GM18520 (cell line): ENCODE data around the gene AURKB.
"Not testable (repeated sequence)": the region's sequence is repeated elsewhere in the genome, so short reads cannot be mapped to it uniquely, and the experiment has no call there.

Experiments
- ATAC-seq: cut with Tn5 transposase; IDR thresholded peaks from one replicate; pipeline ENCODE4 v1.9.1; 2021; ENCODE audit not compliant: unreplicated experiment

The AURKB gene

GRCh38 chr17:8225813-8226535 lies 15.6 kb upstream of the AURKB start:
- ATAC-seq, result no peak

- ATAC-seq, result no peak
These were observed 14.8 kb upstream of the AURKB start for GRCh38 chr17:8224891-8225812.

- no peak for ATAC-seq
These were observed 13.2 kb upstream of the AURKB start for GRCh38 chr17:8223356-8224126.

- ATAC-seq, result peak; percentile 25
These were observed 12.4 kb upstream of the AURKB start for GRCh38 chr17:8222630-8223355.

GRCh38 chr17:8222380-8222629 lies 11.9 kb upstream of the AURKB start:
- ATAC-seq, result peak; percentile 20

- ATAC-seq, result peak; percentile 38
These were observed 11.4 kb upstream of the AURKB start for GRCh38 chr17:8221663-8222379.

- ATAC-seq, result no peak
These were observed 10.6 kb upstream of the AURKB start for GRCh38 chr17:8220783-8221662.

- ATAC-seq, result not testable (repeated sequence)
These were observed 3.6 kb upstream of the AURKB start for GRCh38 chr17:8214000-8214399.

- ATAC-seq, result no peak
These were observed 2.2 kb upstream of the AURKB start for GRCh38 chr17:8212312-8213180.

GRCh38 chr17:8210761-8211458 lies 535 bp upstream of the AURKB start:
- ATAC-seq, result no peak

- ATAC-seq, result no peak
These were observed 3.8 kb downstream of the AURKB start for GRCh38 chr17:8206536-8206935.

GRCh38 chr17:8204761-8205555 lies 5.4 kb downstream of the AURKB start:
- ATAC-seq, result no peak

- ATAC-seq, result no peak
These were observed 18.1 kb downstream of the AURKB start for GRCh38 chr17:8192070-8192815.

GRCh38 chr17:8190506-8190905 lies 19.9 kb downstream of the AURKB start:
- ATAC-seq, result no peak

GRCh38 chr17:8189711-8190477 lies 20.5 kb downstream of the AURKB start, which contains the start of gene BORCS6:
TSS of gene BORCS6 (minus strand) at chr17:8190180. CDS start at chr17:8190140, 40 bp downstream.
- peak; percentile 47 for ATAC-seq
